ENCODE data around the gene HMCN1.
"Not testable (repeated sequence)": the region's sequence is repeated elsewhere in the genome, so short reads cannot be mapped to it uniquely, and the experiment has no call there.

The HMCN1 gene

DNA sequence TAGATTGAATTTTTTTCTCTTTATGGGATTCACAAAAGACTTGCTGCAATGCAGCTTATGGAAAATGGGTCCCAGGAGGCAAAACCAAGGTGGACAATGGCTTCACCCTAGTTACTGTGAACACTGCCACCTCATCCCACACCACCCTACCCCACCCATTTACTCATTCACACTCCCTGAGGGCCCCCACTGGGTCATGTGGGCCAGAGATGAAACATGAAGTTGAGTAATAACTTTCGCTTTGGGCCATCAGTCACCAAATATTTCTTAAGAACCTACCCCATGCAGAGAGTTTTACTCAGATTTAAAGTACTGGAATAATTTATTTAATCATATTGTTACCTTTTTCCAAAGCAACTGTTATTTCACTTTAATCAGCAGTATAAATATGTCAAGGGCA is 449.0 kb downstream of the HMCN1 start:
- no peak for DNase-seq (ENCODE audit: low spot score)
- TF ChIP-seq, protein P1, sequence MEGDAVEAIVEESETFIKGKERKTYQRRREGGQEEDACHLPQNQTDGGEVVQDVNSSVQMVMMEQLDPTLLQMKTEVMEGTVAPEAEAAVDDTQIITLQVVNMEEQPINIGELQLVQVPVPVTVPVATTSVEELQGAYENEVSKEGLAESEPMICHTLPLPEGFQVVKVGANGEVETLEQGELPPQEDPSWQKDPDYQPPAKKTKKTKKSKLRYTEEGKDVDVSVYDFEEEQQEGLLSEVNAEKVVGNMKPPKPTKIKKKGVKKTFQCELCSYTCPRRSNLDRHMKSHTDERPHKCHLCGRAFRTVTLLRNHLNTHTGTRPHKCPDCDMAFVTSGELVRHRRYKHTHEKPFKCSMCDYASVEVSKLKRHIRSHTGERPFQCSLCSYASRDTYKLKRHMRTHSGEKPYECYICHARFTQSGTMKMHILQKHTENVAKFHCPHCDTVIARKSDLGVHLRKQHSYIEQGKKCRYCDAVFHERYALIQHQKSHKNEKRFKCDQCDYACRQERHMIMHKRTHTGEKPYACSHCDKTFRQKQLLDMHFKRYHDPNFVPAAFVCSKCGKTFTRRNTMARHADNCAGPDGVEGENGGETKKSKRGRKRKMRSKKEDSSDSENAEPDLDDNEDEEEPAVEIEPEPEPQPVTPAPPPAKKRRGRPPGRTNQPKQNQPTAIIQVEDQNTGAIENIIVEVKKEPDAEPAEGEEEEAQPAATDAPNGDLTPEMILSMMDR (IDR thresholded peaks at IDR 0.05; ENCODE audit: borderline replicate concordance, control extremely low read depth, extremely low read depth, insufficient read depth, missing control alignments) = no peak
- in situ Hi-C loops (cut with MboI; ENCODE audit: low sequenced_read_pairs, unreplicated experiment) = no loop called here

DNA sequence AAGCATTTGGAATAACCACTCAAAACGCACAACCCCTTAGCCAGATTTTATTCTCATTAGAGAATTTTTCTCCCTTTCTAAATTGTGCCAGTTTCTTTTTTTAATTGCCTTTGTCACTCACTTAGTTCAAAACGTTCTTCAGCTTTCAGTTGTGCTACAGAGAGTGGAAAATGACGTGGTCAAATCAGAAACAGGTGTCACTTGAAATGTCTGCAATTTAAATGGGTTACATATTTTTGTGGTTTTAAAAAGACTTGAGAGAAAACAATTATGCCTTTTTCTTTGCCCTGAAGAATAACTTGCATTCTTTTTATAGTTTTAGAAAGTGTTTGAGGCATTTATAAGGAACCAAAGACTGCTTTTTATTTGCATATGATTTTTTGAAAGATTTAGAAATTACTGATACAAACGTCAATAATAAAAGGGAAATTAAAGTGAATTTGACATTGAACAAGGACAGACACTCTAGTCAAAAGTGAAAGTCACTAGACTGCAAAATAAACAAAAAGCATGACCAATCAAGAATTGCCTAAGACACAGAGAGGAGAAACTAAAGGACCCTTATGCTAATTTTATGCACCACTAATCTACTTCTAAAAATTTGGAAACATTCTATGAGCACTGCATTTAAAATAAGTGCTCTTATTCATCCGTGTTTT is 449.9 kb downstream of the HMCN1 start:
- TF ChIP-seq, protein P1 (IDR thresholded peaks at IDR 0.05; ENCODE audit: borderline replicate concordance, control extremely low read depth, extremely low read depth, insufficient read depth, missing control alignments) = no peak
- in situ Hi-C loops (cut with MboI; ENCODE audit: low sequenced_read_pairs, unreplicated experiment) = no loop called here
- no peak for DNase-seq (ENCODE audit: low spot score)

GRCh38 chr1:186186251-186186650 is 452.1 kb downstream of the HMCN1 start:
- not testable (repeated sequence) for DNase-seq (ENCODE audit: low spot score)

GRCh38 chr1:186187601-186188000 is 453.4 kb downstream of the HMCN1 start:
- TF ChIP-seq, protein P1 (IDR thresholded peaks at IDR 0.05; ENCODE audit: borderline replicate concordance, control extremely low read depth, extremely low read depth, insufficient read depth, missing control alignments) = no peak
- in situ Hi-C loops (cut with MboI; ENCODE audit: low sequenced_read_pairs, unreplicated experiment) = no loop called here
- DNase-seq (ENCODE audit: low spot score) = no peak

More at GRCh38 chr1:186186251-186186650, 452.1 kb downstream of the HMCN1 start:
- in situ Hi-C loops (cut with MboI; ENCODE audit: low sequenced_read_pairs, unreplicated experiment) = not testable (repeated sequence)

- DNase-seq (ENCODE audit: low spot score) = no peak
- in situ Hi-C loops (cut with MboI; ENCODE audit: low sequenced_read_pairs, unreplicated experiment) = no loop called here
- TF ChIP-seq, protein P1 (IDR thresholded peaks at IDR 0.05; ENCODE audit: borderline replicate concordance, control extremely low read depth, extremely low read depth, insufficient read depth, missing control alignments) = no peak
Measured at GRCh38 chr1:186188004-186188539, 453.9 kb downstream of the HMCN1 start.

- in situ Hi-C loops (cut with MboI; ENCODE audit: low sequenced_read_pairs, unreplicated experiment) = no loop called here
- no peak for DNase-seq (ENCODE audit: low spot score)
Measured at GRCh38 chr1:186188736-186189135, 454.5 kb downstream of the HMCN1 start.

DNA sequence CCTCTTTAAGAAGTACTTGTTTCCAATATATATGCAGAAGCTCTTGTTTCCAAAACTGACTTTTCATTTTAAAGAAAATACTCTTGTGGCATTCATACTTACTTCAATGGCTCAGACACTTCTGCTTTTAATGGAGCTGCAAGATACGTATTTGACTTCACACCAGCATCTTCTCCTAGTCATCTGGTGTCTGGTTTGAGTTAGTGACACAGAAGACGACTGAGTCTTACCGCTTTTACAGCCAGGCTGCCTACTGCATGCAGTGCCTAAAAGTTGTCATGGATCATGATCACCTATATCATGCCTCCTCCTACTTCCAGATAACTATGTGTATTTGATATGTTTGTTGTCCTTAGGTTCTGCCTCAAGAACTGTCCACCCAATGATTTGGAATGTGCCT is 455.0 kb downstream of the HMCN1 start:
- no peak for DNase-seq (ENCODE audit: low spot score)
- in situ Hi-C loops (cut with MboI; ENCODE audit: low sequenced_read_pairs, unreplicated experiment) = no loop called here
- TF ChIP-seq, protein P1 (IDR thresholded peaks at IDR 0.05; ENCODE audit: borderline replicate concordance, control extremely low read depth, extremely low read depth, insufficient read depth, missing control alignments) = no peak

More at GRCh38 chr1:186188736-186189135, 454.5 kb downstream of the HMCN1 start:
- TF ChIP-seq, protein P1 (IDR thresholded peaks at IDR 0.05; ENCODE audit: borderline replicate concordance, control extremely low read depth, extremely low read depth, insufficient read depth, missing control alignments) = no peak
